GM18520 (cell line): ENCODE results near the gene ATP6V0C.

Experiments
- ATAC-seq: cut with Tn5 transposase; IDR thresholded peaks from one replicate; pipeline ENCODE4 v1.9.1; 2021; ENCODE audit not compliant: unreplicated experiment

The ATP6V0C gene

DNA sequence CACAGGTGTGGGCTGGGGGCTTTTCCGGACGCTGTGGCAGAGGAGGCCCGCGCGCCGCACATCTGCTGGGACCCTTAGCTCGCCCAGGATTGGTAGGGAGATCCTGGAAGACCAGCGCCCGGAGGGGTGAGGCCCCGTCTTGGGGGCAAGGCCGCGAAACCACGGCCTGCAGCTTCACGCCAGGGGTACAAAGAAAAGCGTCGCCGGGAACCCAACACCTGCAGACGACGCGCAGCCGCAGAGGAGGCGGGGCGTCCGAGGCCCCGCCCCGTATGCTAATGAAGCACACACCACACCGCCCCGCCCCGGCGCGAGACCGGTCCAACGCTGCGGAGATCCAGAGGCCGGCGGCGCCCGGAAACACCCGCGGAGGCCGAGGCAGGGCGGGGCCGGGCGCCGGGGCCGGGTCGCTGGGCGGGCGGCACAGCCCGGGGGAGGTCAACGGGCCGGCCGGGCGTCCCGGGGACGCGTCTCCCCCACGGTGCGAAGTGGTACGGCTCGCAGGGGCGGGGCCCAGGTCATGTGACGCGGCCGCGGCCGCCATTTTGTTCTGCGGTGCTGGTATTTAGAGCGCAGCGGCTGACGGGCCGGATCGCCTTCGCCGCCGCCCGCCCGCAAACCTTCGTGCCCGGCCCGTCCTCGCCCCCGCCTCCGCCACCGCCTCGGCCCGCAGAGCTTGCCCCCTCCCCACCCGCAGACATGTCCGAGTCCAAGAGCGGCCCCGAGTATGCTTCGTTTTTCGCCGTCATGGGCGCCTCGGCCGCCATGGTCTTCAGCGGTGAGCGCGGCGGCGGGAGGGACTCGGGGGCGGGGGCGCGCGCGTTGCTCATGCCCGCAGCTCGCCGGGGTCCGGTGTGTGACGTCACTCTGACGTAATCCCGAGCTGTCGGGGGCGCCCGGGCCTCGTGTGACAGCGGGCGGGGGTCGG lies at the start of gene ATP6V0C:
TSS of gene ATP6V0C (plus strand) at position 548 of the 928 bp plus-strand sequence. CDS start at position 700, 152 bp downstream.
- peak; percentile 62 for ATAC-seq

GRCh38 chr16:2464333-2464732 lies 49.4 kb upstream of the ATP6V0C start:
- ATAC-seq = no peak

DNA sequence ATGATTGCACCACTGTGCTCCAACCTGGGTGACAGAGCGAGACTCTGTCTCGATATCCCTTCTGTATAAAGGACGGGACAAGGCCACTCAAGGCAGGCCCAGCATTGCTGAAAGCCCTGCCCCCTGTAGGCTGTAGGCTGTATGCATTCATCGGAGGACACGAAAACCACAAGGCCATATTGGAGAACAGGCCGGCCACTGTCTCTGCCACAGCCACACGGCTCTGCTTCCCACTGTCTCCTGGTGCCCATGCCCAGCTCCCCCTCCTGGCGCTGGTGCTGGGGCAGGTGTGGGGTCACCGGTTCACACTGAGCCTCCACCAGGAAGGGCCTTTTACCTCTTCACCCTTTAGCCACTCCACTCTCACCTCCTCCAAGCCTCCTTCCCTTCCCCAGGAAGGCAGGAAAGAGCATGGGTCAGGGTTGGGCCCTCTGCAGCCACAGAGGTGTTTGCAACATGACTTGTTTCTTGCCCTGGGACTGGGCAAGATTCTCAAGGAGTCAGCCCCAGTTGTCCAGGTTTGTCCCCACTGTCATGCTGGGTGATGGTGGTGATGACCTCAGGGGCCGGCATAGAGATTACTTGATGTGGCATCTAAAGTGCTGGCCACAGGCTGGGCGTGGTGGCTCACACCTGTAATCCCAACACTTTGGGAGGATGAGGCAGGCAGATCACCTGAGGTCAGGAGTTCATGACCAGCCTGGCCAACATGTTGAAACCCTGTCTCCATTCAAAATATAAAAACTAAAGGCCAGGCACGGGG lies 47.9 kb upstream of the ATP6V0C start:
- ATAC-seq = no peak

GRCh38 chr16:2466667-2467527 lies 46.9 kb upstream of the ATP6V0C start:
- no peak for ATAC-seq

DNA sequence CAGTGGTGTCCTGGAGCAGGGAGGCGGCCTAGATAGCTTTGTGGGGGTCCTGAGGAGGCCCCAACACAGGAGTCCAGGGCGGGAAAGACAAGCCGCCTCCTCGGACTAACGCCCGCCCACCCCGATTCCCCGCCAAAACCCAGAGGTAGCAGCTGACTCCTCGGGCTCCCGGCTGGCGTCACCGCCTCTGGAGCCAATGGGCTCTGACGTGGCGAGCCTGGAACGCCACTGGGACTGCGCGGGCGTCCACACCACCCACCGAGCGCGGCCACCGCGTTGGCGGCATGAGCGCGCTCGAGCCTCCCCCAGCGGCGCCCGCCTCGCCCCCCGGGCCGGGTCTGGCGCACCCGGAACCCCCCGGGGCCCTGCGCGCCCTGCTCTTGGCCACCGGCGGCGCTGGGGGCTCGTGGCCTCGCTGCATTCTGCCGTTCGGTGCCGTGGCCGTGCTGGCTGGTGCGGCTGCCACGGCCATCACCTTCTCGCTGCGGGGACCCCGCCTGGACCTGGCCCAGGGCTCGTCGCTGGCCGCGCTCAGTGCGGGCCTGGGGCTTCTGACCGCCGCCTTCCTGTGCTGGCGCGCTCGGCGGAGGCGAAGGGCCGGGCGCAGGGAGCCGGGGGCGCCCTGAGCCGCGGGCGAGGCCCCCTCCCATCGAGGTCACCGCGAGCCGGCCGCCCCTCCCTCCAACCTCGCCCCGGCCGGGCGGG lies 46.1 kb upstream of the ATP6V0C start:
- no peak for ATAC-seq

DNA sequence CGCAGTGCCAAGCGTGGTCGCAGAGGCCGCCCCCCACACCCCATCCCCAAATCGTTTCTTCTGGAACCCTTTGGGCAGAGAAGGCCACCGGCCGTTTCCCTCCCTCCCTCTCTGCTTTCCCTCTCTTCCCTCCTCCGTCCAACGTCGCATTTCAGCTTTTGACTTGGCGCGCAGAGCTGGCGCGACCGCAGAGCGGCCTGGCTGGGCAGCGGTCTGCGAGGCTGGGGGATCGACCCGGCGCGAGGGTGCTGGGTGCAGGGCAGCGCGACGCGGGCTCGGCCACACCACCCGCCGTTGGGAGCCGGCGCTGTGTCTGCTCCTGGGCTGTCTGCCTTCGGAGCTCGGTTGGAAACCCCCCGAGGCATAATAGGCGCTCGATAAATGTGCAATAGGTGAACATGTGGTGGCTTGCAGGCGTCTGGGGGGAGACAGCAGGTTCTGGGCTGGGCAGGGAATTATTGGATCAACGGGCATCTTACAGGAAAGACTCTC lies 45.5 kb upstream of the ATP6V0C start:
- no peak for ATAC-seq

DNA sequence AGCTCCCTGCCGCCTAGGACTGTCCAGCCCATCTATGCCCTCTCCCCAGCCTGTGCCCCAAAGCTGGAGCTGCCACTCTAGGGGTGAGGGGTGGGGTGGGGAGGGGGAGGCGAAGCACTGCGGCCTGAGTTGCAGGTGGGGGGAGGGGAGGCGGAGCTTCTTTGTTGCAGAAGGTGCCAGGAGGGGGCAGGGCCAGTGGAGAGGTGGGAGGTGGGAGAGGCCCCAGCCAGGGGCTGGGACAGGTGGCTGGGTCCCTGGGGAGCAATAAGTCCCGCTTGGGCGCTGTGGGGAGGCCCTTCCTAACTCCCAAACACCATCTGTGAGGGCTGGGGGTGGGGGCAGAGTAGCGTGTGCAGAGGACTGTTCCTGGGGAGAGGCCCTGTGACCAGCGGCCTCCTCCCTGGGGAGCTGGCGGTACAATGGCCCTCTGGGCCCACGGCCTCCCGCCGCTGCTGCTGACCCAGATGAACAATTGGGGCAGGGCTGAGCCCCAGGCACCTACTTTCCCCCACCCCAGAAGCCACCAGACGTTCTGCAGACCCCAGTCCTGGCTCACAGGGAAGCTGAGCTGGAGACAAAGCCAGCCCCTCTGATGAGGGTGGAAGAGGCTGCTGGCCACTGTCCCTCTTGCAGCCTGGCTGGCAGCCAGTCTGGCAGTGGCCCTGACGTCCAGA lies 44.9 kb upstream of the ATP6V0C start:
- ATAC-seq = no peak

DNA sequence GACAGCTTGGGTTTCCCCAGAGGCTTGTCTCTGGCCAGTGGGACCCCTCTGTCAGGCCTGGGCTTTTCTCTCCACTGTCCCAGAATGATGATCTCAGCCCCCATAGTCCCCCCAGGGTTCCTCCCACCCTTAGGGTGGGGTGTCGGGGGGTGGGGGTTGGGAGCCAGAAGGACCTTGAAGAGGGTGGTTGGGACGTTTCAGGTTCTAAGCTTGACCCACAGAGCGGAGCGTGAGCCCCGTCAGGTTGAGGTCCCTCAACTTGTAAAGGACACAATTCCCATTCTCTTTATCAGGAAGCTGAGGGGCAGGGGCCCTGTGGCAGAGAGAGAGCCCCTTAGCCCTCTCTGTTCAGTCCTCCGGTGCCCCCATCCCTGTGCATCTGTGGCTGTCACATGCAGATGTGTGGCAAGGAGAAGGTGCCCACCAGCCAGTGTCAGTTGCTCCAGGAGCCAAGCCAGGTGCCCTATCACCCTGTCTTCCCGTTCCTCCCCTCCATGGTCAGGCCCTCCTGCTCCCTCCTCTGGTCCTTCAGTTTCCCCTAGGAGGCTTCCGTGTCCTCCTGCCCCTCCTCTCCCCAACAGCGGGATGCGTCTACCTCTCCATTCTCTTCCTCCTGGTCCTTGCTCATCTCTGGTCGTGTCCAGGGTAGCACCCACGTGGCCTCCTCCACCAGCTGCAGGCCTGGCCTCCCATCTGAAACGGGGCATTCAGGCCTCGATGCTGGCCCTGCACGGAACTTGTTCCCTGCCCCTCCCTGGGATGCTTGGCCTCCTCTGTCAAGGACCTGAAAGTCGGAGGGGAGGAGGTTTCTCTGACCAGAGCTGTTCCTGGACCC lies 44.1 kb upstream of the ATP6V0C start:
- ATAC-seq = no peak

DNA sequence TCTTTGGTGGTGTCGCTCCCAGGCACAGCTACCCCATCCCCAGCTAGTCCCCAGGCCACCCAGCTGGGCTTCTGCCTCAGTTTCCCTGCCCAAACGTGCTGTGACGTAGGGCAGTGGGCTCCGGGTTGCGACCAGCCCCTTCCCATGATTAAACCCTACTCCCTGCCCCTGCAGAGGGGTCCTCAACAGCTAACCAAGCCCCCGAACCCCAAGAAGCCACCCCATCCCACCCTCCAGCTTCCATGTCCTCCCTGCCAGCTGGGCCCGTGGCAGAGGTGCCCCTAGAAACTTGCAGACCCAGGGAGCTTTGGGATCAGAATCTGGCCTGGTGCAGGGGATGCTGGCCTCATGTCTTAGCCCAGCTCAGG lies 43.5 kb upstream of the ATP6V0C start:
- no peak for ATAC-seq

- no peak for ATAC-seq
Observed at GRCh38 chr16:2470603-2471015, 43.1 kb upstream of the ATP6V0C start.

DNA sequence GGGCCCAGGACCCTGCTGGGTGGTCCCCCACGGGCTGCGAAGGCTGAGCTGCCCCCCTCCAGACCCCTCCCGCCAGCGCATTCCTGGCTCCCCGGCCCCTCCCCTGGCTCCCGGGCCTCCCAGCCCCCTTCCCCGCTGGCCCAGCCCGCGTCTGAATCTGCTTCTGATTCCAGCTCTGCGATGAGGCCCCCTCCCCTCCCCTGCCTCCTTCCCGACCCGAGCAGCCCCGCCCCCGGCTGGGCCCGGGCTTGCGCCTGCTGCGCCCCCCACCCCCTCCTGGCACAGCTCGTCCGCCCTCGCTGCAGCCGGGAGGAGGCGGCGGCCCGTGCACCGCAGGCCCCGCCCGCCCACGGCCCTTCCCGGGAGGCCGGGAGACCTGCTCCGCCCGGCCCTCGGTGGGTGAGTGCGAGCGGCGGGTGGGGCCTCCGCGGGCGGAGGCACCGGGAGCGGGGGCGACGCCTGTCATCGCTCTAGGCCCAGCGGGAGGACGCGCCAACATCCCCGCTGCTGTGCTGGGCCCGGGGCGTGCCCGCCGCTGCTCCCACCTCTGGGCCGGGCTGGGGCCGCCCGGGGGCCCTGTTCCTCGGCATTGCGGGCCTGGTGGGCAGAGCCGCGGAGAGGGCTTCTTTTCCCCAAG lies 42.6 kb upstream of the ATP6V0C start, which contains the start of gene NTN3:
TSS of gene NTN3 (plus strand) at position 282 of the 637 bp plus-strand sequence. CDS start 405 bp downstream, outside the sequence.
- no peak for ATAC-seq

DNA sequence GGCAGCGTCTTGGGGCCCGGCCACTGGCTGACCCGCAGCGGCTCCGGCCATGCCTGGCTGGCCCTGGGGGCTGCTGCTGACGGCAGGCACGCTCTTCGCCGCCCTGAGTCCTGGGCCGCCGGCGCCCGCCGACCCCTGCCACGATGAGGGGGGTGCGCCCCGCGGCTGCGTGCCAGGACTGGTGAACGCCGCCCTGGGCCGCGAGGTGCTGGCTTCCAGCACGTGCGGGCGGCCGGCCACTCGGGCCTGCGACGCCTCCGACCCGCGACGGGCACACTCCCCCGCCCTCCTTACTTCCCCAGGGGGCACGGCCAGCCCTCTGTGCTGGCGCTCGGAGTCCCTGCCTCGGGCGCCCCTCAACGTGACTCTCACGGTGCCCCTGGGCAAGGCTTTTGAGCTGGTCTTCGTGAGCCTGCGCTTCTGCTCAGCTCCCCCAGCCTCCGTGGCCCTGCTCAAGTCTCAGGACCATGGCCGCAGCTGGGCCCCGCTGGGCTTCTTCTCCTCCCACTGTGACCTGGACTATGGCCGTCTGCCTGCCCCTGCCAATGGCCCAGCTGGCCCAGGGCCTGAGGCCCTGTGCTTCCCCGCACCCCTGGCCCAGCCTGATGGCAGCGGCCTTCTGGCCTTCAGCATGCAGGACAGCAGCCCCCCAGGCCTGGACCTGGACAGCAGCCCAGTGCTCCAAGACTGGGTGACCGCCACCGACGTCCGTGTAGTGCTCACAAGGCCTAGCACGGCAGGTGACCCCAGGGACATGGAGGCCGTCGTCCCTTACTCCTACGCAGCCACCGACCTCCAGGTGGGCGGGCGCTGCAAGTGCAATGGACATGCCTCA lies 41.9 kb upstream of the ATP6V0C start:
- ATAC-seq = no peak

DNA sequence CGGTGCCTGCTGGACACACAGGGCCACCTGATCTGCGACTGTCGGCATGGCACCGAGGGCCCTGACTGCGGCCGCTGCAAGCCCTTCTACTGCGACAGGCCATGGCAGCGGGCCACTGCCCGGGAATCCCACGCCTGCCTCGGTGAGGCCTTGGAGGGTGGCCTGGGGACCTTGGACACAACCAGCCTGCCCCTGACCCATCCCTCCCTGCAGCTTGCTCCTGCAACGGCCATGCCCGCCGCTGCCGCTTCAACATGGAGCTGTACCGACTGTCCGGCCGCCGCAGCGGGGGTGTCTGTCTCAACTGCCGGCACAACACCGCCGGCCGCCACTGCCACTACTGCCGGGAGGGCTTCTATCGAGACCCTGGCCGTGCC lies 41.3 kb upstream of the ATP6V0C start:
- ATAC-seq = no peak

DNA sequence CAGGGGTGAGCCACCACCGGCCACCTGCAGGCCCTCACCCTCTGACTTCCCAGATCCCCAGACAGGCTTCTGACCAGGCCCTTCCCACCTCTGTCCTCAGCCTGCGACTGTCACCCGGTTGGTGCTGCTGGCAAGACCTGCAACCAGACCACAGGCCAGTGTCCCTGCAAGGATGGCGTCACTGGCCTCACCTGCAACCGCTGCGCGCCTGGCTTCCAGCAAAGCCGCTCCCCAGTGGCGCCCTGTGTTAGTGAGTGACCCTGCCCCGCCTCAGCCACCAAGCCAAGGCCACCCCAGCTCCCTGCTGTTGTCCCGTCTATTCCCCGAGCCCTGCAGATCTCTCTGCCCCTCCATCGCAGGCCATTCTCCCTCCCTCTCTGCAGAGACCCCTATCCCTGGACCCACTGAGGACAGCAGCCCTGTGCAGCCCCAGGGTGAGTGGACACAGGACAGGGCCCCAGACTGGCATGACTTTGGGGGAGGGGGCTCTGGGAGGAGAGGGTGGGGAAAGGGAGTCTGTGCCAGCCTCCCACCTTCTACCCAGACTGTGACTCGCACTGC lies 40.8 kb upstream of the ATP6V0C start:
- ATAC-seq = no peak

GRCh38 chr16:2473446-2473926 lies 40.3 kb upstream of the ATP6V0C start:
- no peak for ATAC-seq

GRCh38 chr16:2473999-2474876 lies 39.5 kb upstream of the ATP6V0C start:
- ATAC-seq = no peak
